Islet of Langerhans (tissue), 1 donor: ENCODE results near the gene HELZ.

Experiments
- FAIRE-seq: peaks from one replicate; lab custom pipeline; 2011; peaks lifted over from hg19 to GRCh38; lab: Jason Lieb, UNC

Gene HELZ

DNA sequence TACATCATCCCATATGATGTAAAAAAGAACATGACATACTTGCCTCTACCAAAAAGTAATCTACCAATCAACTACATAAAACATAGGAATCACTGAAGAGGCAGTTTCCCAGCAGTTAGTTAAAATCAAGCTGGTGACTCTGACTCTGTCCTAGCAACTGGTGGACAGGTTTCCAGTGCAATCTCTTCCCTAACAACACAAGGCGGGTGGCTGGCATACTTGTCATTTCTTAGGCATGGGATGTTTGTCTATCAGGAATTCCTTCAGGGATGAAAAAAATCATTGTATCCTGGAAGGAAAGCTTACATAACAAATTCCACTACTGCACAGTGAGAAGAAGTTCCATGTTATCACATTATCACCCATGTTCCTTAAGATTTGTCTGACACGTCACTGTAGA lies 50.9 kb downstream of the HELZ start:
- FAIRE-seq: no peak

DNA sequence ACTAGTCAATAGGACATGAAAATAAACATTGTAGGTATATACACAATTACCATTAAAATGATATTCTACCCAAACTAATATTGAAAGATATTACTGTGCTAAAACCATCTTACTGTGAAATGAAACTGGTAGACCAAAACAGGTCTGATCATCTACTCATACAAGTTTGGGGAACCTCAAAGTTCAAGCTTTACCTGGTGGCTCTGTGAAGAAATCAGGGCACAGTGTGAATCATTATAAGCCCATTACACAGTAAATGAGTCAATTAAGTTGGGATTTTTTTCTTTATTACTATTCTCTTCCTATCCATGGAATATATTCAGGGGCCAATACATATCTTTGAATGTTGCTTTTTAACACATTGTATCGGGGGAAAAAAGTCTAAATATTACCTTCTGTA lies 57.1 kb downstream of the HELZ start:
- no peak for FAIRE-seq

DNA sequence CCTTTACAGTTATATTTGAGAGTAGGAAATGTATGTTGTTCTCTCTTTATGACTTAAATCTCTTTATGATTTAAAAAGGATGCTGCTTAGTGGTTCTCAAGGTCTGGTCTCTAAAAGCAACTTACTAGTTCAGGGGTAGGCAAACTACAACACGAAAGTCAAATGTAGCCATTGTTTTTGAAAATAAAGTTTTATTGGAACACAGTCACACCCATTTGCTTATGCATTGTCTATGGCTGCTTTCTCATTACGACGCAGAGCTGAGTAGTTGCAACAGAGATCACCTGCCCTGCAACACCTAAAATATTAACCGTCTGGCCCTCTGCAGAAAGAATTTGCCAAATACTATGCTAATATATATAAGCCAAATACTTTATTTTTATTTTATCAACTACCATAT lies 58.2 kb downstream of the HELZ start:
- FAIRE-seq: no peak

DNA sequence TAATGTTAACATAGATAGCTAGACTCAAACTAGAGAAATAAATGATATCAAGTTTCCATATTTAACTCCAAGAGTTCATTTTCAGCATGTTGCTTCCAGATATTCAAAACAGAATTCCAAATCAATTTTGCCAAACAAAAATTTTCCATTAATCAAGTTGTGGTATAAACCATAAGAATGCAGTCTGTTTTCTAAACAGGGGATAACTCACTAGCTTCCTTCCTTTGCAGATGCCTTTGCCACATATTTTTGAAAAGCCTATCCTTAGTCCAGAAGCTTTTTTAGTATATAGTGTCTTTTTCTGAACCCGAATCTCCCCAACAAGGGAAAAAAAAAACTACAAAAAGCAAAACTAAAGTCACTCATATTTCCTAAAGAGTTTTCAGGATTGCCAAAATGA lies 61.5 kb downstream of the HELZ start:
- FAIRE-seq: no peak

DNA sequence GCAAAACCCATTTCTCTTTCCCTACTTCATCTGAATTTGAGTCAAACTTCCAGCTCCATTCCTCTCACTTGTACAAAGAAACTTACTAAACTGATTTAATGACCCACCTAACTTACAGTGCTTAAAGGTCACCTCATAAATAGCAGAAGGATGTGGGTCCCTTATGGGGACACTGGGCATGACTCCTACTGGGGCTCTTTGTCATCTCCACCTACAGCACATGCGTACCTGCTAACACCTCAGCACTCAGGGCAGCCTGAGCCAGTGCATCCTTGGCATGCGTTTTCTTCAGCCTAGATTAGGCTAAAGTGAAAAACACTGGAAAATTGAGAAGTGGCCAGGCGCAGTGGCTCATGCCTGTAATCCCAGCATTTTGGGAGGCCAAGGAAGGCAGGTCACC lies 63.2 kb downstream of the HELZ start:
- FAIRE-seq: no peak

DNA sequence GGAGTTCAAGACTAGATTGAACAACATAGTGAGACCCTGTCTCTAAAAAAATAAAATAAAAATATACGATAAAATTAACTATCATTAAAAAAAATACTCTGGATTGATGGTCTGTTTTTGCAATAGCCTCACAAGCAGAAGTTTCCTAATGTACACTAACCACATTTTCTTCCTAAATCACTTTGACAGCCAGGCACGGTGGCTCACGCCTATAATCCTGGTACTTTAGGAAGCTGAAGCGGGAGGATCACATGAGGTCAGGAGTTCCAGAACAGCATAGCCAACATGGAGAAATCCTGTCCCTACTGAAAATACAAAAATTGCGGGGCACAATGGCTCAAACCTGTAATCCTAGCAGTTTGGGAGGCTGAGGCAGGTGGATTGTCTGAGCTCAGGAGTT lies 64.7 kb downstream of the HELZ start:
- no peak for FAIRE-seq

DNA sequence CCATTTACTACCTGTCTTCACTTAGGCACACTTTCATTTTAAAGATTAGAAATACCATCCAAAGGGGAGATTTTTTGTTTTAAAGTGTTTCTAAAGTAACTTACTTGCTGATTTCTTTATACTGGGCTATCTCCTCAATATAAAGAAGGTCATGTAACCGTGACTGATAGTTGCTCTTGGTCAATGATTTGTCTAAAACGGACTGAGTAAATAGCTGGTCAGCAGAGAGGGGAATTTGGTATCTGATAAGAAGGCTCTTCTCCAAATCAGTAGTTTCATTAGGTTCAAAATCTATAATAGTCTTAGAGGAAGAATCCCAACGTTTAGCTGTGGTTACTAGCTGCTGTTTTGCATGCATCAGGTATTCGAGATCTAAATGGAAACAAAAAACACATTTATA lies 66.4 kb downstream of the HELZ start:
- FAIRE-seq: no peak

DNA sequence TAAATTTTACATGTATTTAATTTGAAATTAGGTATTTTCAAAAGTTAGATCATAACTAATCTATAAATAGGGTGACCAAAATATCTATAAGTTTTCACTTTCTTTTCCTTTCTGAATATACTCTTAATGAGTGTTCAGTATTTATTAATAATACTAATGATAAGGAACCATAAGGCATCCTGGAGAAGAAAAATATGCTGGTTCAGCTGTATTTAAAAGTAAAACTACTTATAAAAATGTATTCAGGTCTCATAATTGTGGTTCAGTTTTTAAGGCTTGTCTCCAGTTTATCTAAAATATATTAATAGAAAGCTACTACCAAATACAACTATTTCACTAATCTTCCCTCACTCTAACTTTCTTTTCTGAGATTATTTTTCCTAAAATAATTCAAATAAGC lies 67.3 kb downstream of the HELZ start:
- FAIRE-seq: no peak

DNA sequence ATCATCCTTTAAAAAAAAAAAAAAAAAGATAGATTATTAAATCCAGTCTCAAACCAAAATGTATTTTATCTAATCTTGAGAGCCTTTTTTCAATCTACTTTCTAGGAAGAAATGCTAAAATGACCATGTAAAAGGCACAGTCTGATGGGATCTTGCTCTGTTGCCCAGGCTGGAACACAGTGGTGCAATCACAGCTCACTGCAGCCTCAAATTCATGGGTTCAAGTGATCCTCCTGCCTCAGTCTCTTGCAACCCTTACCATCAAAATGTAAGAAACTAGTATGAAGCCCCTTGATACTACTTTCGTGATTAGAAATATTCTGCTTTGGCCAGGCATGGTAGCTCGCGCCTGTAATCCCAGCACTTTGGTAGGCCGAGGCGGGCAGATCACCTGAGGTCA lies 70.8 kb downstream of the HELZ start:
- FAIRE-seq: no peak

DNA sequence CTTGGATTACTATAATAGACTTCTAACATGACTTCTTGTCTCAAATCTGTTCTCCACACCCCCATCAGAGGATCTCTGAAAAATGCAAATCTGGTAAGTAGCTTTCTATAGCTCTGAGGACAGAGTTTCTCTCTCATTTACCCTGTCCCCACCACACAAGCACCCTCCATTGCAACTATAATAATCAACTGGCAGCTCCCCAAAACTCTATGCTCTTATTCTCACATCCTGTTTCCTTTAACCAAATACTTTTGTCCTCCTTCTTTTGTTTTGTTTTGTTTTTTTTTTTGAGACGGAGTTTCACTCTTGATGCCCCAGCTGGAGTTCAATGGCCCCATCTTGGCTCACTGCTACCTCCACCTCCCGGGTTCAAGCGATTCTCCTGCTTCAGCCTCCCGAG lies 73.4 kb downstream of the HELZ start:
- no peak for FAIRE-seq

DNA sequence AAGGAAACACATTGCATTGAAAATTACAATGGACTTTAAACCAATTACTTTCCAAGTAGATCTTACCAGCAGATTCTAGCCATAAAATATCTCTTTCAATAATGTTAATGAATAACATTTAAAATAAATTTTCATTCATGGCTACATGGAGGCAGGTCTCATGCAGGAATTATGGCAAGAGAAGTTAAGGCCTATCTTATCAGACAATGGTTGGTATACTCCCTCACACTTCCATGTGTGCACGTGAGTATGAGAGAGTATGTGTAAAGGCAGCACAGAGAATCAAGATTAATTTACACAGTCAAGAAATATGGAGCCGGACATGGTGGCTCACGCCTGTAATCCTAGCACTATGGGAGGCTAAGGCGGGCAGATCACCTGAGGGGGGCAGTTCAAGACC lies 76.5 kb downstream of the HELZ start:
- FAIRE-seq: no peak

DNA sequence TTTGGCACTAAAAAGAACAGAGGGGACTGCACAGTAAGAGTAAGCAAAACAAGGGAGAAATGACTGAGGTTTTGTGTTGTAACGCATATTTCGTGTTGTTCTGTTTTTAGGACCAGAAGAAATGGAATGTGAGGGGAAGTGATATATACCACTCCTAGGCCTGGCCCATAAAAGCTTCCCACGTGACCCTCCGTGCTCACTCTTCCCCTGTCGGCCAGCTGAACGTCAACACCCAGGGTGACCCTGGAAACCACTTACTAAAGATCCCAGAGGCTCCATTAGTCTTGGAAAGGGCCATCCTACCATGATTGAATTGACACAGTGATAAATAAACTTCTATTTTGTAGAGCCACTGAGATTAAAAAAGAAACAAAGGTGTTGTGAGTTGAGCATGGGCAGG lies 79.8 kb downstream of the HELZ start:
- no peak for FAIRE-seq

DNA sequence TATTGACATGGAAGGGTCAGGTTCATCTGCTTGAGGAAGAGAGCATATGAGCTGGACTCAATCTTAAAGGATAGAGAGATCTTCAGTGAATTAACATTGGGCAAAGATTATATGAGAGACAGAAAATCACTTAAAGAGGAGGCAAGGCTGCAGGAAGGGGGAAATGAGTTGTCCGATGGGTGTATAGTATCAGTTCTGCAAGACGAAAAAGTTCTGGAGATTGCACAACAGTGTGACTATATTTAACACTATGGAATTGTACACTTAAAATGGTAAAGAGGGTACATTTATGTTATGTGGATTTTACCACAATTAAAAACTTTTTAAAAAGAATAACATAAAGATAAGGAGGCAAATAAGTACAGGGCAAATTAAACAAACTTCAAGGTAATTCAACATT lies 80.7 kb downstream of the HELZ start:
- no peak for FAIRE-seq

DNA sequence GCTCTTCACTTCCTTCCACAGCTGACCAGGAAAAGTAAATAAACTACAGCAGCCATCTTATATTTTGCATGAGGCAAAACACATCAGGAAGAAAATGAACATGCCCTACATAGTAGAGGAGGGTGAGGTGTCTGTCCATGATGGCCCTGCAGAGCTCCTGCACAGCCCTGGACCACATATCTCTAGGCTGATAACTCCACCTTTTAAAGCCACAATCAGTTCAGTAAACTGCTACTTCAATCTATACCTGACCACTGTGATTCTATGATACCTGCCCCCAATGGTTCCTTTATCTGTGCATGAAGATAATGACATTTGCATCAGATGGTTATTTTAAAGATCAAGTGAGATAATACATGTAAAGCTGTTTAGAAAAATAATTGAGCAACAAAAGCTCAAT lies 82.2 kb downstream of the HELZ start:
- FAIRE-seq: no peak

DNA sequence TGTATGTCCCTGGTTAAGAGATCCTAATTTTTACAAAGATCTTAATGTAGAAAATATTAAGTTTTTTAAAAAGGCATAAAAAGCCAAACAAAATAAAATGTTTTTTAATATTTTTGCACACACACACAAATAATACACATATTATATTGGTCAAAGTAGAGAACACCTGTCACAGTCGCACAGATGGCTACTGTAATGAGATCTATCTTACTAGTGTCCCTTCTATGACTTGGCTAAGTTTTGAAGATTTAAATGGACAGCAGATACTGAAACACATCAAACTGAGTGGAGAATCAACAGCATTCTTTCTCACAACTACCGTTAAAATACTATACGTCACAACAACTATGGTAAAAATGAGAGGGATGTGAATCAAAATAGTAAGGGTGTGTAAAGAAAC lies 83.4 kb downstream of the HELZ start:
- FAIRE-seq: no peak

DNA sequence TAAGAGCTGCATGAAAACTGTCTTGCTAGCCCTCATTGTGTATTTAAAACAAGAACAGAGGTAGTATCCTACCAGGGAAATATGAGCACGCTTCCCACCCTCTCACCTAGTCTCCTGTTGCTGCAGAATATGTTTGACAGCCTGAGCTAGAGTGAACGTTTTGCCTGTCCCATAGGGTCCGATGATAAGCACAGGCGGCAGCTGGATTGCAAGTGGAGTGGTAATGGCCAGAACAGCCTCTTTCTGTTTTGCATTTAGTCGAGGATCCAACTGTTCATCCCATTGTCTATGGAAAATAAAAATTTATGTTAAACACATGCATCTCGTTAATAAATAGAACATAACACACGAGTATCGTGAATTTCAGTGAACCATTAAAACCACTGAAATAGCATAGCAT lies 84.2 kb downstream of the HELZ start:
- FAIRE-seq: no peak

DNA sequence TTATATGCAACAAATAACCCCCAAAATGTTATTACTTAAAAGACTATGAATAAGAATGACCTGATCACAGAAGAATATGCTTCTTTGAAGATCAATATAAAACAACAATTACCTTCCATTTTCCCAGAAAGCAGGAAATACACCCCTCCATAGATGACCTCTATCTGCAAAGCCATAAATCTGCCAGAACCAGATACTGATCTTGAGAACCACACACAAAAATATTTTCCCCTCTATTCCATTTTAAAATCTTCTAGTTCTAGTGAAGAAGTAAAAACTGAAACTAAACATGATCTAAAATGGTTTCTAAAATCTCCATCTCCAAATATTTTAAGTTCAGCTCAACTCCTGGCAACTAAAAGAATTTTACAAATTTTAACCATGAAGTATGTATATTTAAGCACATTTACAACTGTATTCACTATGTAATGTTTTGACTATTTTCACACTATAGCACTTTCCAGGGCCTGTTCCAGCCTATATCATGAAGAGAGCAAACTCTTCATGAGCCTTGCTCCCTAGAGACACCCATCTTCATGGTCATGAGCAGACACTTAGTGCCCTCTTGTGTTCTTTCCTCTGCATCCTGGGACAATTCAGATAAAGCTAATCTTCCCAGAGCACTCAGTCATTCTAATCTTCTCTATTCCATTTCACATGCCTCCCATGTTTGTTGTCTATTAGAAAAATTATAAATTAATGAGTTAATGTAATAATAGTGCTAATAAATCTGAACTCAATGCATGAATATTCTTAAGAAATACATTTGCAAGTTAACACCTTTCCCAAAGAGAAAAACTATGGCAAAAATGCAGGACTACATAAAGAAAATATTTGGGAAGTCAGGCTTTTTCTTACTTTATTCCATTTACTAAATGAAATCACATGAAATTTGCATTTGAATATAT lies 87.0 kb downstream of the HELZ start:
- peak; percentile 13 for FAIRE-seq

DNA sequence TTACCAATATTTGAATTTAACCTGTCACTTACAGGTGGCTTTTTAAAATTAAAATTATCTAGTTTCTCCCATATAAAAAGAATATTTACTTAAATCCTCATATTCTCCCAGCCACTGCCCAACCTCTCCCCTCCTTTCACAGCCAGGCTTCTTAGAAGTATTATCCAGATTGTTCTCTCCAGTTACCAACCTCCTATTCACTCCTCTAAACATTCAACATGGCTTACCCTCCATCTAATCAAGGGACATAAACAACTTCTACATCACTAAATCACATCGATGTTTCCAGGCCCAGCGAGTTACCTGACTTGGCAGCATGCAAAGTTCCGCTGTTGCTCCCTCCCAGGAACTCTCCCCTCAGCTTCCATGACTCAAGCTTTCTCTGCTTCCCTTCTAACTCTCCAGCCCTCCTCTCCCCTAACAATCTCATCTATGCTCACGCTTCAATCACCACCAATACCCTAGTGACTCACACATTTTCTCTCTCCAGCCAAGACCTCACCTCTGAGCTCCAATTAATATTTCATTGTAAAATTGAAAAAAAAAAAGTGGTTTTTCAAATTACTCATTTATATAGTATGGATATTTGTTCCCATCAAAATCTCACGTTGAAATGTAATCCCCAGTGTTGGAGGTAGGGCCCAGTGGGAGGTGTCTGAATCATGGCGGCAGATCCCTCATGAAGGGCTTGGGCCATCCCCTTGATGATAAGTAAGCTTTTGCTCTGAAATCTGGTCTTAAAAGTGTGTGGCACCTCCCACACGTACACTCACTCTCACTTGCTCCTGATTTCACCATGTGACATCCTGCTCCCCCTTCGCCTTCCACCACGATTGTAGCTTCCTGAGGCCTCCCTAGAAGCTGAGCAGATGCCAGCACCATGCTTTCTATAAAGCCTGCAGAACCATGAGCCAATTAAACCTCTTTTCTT lies 88.5 kb downstream of the HELZ start:
- FAIRE-seq: no peak

DNA sequence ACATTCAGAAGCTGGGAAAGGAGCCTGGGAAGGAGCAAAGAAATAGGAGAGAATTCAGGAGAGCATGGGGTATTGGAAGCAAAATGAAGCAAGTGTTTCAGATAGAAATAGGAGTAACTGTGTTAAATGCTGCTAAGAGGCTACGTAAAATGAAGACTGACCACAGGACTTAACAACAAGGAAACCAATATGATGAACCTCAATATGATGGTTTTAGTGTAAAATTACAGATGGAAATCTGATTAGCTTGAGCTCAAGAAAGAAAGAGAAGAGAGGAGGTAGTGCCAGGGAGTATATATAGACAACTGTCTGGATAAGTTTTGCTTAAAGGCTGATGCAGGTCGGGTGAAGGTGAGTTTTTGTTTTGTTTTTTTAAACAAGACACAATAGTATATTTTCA lies 92.2 kb downstream of the HELZ start:
- no peak for FAIRE-seq

DNA sequence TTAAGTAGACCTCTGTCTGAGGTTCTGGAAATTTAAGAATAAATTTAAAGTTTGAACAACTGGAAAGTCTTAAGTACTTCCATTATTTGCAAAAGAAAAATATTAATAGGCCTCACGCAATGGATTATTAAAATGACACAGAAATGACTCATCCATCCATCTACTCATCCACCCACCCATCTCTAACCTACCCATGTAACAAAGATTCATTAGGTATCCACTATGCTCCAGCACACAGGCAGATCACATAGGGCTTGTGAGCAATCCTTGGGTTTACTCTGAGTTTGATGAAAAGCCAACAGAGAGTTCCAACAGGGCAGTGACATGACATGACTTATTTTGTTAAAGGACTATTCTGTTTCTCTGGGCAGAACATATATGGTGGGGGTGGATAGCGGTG lies 93.3 kb downstream of the HELZ start:
- no peak for FAIRE-seq

DNA sequence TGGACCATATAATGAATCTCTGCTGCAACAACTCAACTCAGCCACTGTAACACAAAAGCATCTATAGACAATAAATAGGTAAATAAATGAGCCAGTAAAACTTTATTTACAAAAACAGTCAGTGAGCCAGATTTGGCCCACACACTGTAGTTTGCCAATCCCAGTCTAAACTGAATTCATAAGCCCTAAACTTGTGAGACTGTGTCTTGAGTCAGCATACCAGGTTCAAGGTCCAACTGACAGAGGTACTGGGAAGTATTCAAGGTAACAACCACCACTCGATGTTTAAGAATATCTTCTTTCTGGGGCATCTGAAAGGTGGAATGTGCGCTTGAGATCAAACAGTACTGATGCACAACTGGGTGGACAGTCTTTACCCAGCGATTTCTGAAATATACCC lies 94.2 kb downstream of the HELZ start:
- no peak for FAIRE-seq

DNA sequence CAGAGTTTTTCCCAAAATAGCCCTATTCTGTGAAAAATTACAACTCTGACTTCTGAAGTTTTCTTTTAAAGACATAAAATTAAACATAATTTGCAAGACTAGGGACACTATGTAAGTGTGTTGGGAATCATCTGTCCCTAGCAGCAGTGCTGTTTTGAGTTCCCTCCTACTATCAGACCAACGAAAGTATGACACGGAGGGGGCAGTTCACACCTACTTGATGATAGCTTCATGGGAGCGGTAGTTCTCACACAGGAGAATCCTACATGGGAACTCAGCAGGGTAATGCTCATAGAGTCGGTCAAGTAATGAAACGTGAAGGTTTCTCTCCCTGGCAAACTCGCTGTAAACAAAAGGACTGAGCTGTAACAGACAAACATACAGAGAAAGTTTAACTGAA lies 96.6 kb downstream of the HELZ start:
- no peak for FAIRE-seq

DNA sequence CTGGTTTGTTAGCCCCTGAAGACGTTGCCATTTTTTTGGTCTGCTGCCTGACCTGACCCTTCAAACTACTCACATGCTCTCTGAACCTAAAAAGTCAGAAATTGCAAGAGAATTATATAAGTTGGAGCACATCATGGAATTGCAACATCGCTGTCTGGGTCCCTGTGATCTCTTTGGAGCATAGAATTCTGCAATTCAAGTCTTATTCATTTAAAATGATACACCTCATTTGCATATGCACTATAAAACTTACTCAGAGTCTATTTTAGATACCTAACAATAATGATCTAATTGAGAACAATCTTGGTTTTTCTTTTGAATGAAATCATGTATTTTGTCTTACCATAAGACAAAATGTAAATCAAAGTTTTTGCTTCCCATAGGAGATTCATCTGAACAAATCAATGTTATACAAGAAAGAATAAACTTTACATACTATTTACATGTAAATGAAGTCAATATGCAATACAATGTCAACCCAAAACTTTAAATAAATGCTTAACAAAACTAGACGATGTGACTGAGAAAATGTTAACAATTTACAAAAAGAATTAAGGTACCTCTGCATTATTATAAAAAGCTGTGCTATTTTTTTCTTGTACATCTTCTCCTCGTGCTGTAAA lies 99.7 kb downstream of the HELZ start:
- no peak for FAIRE-seq
